Breast epithelium (tissue), 3 donors: Measurements from ENCODE around the gene EHMT1.

Source experiments
- POLR2A ChIP-seq: fragments of 450-650 bp; IDR thresholded peaks from one replicate; pipeline ENCODE4 v1.6.1; 2016; ENCODE audit warnings: antibody characterized with exemption, mild to moderate bottlenecking, moderate library complexity
- POLR2AphosphoS5 ChIP-seq, 3 donors: sonication (generic); formaldehyde crosslinking; IDR thresholded peaks; one replicate each; pipeline ENCODE4 v1.6.1; 2017; ENCODE audit warnings: antibody characterized with exemption in 3 of 3
- TF ChIP-seq, protein P1 (sequence below), 3 donors: fragments of 450-650 bp; IDR thresholded peaks; one replicate each; pipeline ENCODE4 v1.5.1; 2016 to 2017; ENCODE audit warnings: antibody characterized with exemption in 3 of 3, mild to moderate bottlenecking in 3 of 3, moderate library complexity in 3 of 3

DNA sequence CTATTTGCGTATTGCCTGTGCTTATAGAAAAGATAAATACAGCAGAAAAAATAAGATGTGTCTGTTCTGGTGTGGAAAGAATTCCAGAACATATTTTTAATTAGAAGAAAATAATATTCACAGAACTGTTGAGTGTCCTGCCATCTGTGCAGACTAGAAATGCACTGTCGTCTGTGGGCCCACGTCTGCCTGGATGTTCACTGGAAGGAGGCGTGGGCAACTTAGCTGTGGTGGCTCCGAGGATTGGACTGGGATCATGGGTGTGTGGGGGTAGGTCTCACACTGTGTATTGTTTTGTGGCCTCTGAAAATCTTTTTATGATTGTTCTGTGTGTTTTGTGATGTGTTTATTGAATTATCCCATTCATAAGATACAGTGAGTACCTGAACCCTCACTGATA is 132.8 kb downstream of the EHMT1 start:
- TF ChIP-seq, protein P1, sequence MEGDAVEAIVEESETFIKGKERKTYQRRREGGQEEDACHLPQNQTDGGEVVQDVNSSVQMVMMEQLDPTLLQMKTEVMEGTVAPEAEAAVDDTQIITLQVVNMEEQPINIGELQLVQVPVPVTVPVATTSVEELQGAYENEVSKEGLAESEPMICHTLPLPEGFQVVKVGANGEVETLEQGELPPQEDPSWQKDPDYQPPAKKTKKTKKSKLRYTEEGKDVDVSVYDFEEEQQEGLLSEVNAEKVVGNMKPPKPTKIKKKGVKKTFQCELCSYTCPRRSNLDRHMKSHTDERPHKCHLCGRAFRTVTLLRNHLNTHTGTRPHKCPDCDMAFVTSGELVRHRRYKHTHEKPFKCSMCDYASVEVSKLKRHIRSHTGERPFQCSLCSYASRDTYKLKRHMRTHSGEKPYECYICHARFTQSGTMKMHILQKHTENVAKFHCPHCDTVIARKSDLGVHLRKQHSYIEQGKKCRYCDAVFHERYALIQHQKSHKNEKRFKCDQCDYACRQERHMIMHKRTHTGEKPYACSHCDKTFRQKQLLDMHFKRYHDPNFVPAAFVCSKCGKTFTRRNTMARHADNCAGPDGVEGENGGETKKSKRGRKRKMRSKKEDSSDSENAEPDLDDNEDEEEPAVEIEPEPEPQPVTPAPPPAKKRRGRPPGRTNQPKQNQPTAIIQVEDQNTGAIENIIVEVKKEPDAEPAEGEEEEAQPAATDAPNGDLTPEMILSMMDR (IDR thresholded peaks at IDR 0.05): no peak
- TF ChIP-seq POLR2A: no peak
- no peak for TF ChIP-seq POLR2AphosphoS5 (IDR thresholded peaks at IDR 0.05)
